H1 (cell line): Measurements from ENCODE around the gene SLC35F3. TPM values are rescaled to one million over a fixed set of nuclear protein-coding genes. Genes with fewer than 3 reads are reported as not detected.

ENCODE experiments used
- CTCF ChIA-PET: fragments of 300-600 bp; sonication (Branson Sonifier 250); formaldehyde crosslinking; loops from one replicate; lab custom pipeline; 2021; ENCODE audit not compliant: partially characterized antibody; lab: Charles Lee
- POLR2A ChIA-PET: fragments of 300-600 bp; sonication (Branson Sonifier 250); formaldehyde crosslinking; loops from one replicate; lab custom pipeline; 2021; ENCODE audit warnings: inconsistent platforms; ENCODE audit not compliant: partially characterized antibody; lab: Charles Lee
- DNase-seq, 2 experiments: peaks; one replicate each; pipeline versions ENCODE4 v3.0.0 to v3.0.0-alpha.2; 2010 to 2022; ENCODE audit warnings: low spot score in 2 of 2, low read depth in 1 of 2, mixed read lengths in 1 of 2
- FAIRE-seq: peaks from 2 replicates; lab custom pipeline; 2011; peaks lifted over from hg19 to GRCh38; lab: Jason Lieb, UNC
- H2AFZ ChIP-seq: 2 replicates; pipeline ENCODE4 v1.8.1; 2012; ENCODE audit warnings: low read length, inconsistent platforms
- H2AK5ac ChIP-seq: 2 replicates; pipeline ENCODE4 v1.6.1; 2013; ENCODE audit warnings: low read depth, low read length
- H2BK120ac ChIP-seq: replicated peaks from 2 replicates; pipeline ENCODE3; 2013; ENCODE audit warnings: low read depth, low read length, inconsistent platforms
- H2BK12ac ChIP-seq: 2 replicates; pipeline ENCODE4 v1.6.1; 2013; ENCODE audit warnings: low read depth, low read length
- H2BK15ac ChIP-seq: 2 replicates; pipeline ENCODE4 v1.6.1; 2013; ENCODE audit warnings: low read length
- H2BK20ac ChIP-seq: 2 replicates; pipeline ENCODE4 v1.6.1; 2013; ENCODE audit warnings: low read length
- H2BK5ac ChIP-seq: 2 replicates; pipeline ENCODE4 v1.6.1; 2013; ENCODE audit warnings: low read depth, low read length
- H3K14ac ChIP-seq: 2 replicates; pipeline ENCODE4 v1.6.1; 2013; ENCODE audit warnings: inconsistent platforms; ENCODE audit not compliant: insufficient read length
- H3K18ac ChIP-seq: 2 replicates; pipeline ENCODE4 v1.6.1; 2013; ENCODE audit warnings: low read length; ENCODE audit errors: extremely low read depth
- H3K23ac ChIP-seq: 2 replicates; pipeline ENCODE4 v1.6.1; 2013; ENCODE audit warnings: inconsistent platforms; ENCODE audit not compliant: insufficient read length
- H3K23me2 ChIP-seq: 2 replicates; pipeline ENCODE4 v1.6.1; 2013; ENCODE audit warnings: low read depth, low read length
- H3K27ac ChIP-seq: 2 replicates; pipeline ENCODE4 v1.6.1; 2011; ENCODE audit warnings: low read depth, low read length, inconsistent platforms
- H3K27me3 ChIP-seq, 4 experiments: replicated peaks in 1 of 4; 1 replicate in 1 of 4; 2 replicates in 3 of 4; pipeline versions ENCODE4 v1.6.1 to v1.8.1; 2011 to 2013; ENCODE audit warnings: low read length in 3 of 4, mild to moderate bottlenecking in 3 of 4, inconsistent platforms in 2 of 4, mixed read lengths in 2 of 4, moderate library complexity in 1 of 4; ENCODE audit not compliant: control insufficient read depth in 3 of 4, insufficient read depth in 3 of 4; ENCODE audit errors: extremely low read depth in 1 of 4
- H3K36me3 ChIP-seq, 4 experiments: 2 replicates each; pipeline versions ENCODE4 v1.6.1 to v1.8.1; 2011 to 2013; ENCODE audit warnings: mild to moderate bottlenecking in 4 of 4, low read length in 3 of 4, moderate library complexity in 2 of 4, control low read depth in 1 of 4, inconsistent platforms in 1 of 4; ENCODE audit not compliant: insufficient read depth in 4 of 4, control insufficient read depth in 2 of 4
- H3K4ac ChIP-seq: replicated peaks from 2 replicates; pipeline ENCODE3; 2013; ENCODE audit warnings: low read length, low read depth, mixed read lengths, inconsistent platforms; ENCODE audit not compliant: insufficient read length
- H3K4me1 ChIP-seq, 4 experiments: replicated peaks in 1 of 4; 1 replicate in 1 of 4; 2 replicates in 3 of 4; pipeline versions ENCODE4 v1.6.1 to v1.8.1; 2011 to 2013; ENCODE audit warnings: low read length in 3 of 4, inconsistent platforms in 2 of 4, mixed read lengths in 1 of 4; ENCODE audit not compliant: insufficient read depth in 4 of 4, control insufficient read depth in 3 of 4
- H3K4me2 ChIP-seq, 2 experiments: 2 replicates each; pipeline versions ENCODE4 v1.6.1 to v1.8.1; 2011 to 2013; ENCODE audit warnings: low read depth in 2 of 2, low read length in 2 of 2, control low read depth in 1 of 2, inconsistent platforms in 1 of 2, mild to moderate bottlenecking in 1 of 2; ENCODE audit not compliant: insufficient read depth in 1 of 2
- H3K4me3 ChIP-seq, 4 experiments: fragments of 200-600, 300-600 bp in 1 of 4; sonication (generic), shearing (Covaris generic), sonication (Bioruptor Twin) in 1 of 4; 2 replicates each; pipeline versions ENCODE4 v1.5.1 to v1.8.1; 2011 to 2016; ENCODE audit warnings: low read length in 4 of 4, low read depth in 3 of 4, control low read depth in 2 of 4, inconsistent platforms in 2 of 4, mild to moderate bottlenecking in 2 of 4, mixed read lengths in 1 of 4, moderate library complexity in 1 of 4; ENCODE audit not compliant: insufficient read depth in 2 of 4; ENCODE audit errors: extremely low read depth in 1 of 4
- H3K56ac ChIP-seq: replicated peaks from 2 replicates; pipeline ENCODE3; 2013; ENCODE audit warnings: low read depth, mild to moderate bottlenecking, mixed read lengths, low read length, inconsistent platforms; ENCODE audit not compliant: insufficient read length
- H3K79me1 ChIP-seq: 2 replicates; pipeline ENCODE4 v1.6.1; 2013; ENCODE audit warnings: low read depth, low read length, control low read depth
- H3K79me2 ChIP-seq, 2 experiments: 2 replicates each; pipeline versions ENCODE4 v1.6.1 to v1.8.1; 2012 to 2013; ENCODE audit warnings: low read length in 2 of 2, mild to moderate bottlenecking in 2 of 2, inconsistent platforms in 1 of 2; ENCODE audit not compliant: insufficient read depth in 2 of 2, control insufficient read depth in 1 of 2
- H3K9ac ChIP-seq, 4 experiments: replicated peaks in 1 of 4; 1 replicate in 1 of 4; 2 replicates in 3 of 4; pipeline versions ENCODE4 v1.6.1 to v1.8.1; 2011 to 2013; ENCODE audit warnings: low read depth in 3 of 4, low read length in 3 of 4, control low read depth in 2 of 4, mild to moderate bottlenecking in 2 of 4, moderate library complexity in 2 of 4, inconsistent platforms in 1 of 4; ENCODE audit errors: extremely low read depth in 1 of 4
- H3K9me3 ChIP-seq, 2 experiments: 2 replicates each; pipeline versions ENCODE4 v1.6.1 to v1.8.1; 2012 to 2013; ENCODE audit warnings: mild to moderate bottlenecking in 2 of 2, moderate library complexity in 2 of 2, control low read depth in 1 of 2, inconsistent platforms in 1 of 2, low read depth in 1 of 2, low read length in 1 of 2, mixed read lengths in 1 of 2; ENCODE audit not compliant: insufficient read depth in 2 of 2
- H4K20me1 ChIP-seq, 2 experiments: replicated peaks in 1 of 2; 2 replicates each; pipeline versions ENCODE3 to v1.8.1; 2011 to 2013; ENCODE audit warnings: inconsistent platforms in 2 of 2, low read length in 2 of 2, mild to moderate bottlenecking in 1 of 2; ENCODE audit not compliant: insufficient read depth in 2 of 2, control insufficient read depth in 1 of 2
- H4K5ac ChIP-seq: 2 replicates; pipeline ENCODE4 v1.6.1; 2013; ENCODE audit warnings: low read length, low read depth, mixed read lengths, inconsistent platforms; ENCODE audit not compliant: insufficient read length
- H4K8ac ChIP-seq: 2 replicates; pipeline ENCODE4 v1.8.0; 2013; ENCODE audit warnings: mild to moderate bottlenecking, moderate library complexity, low read length, inconsistent platforms; ENCODE audit not compliant: insufficient read depth; ENCODE audit errors: extremely low read depth
- H4K91ac ChIP-seq: replicated peaks from 2 replicates; pipeline ENCODE3; 2013; ENCODE audit warnings: low read length, mixed read lengths, inconsistent platforms; ENCODE audit not compliant: insufficient read length
- BRCA1 ChIP-seq: IDR thresholded peaks from 2 replicates; pipeline ENCODE4 v1.6.1; 2012; ENCODE audit warnings: low read depth, low read length, improper control_type of control experiment
- CBX8 ChIP-seq: fragments of 300-800, 300-1000 bp; sonication (generic); IDR thresholded peaks from 2 replicates; pipeline ENCODE4 v1.7.1; 2016; ENCODE audit warnings: low read depth, low read length, borderline replicate concordance
- GTF2F1 ChIP-seq: IDR thresholded peaks from 2 replicates; pipeline ENCODE4 v1.6.1; 2012; ENCODE audit warnings: low read depth, low read length, improper control_type of control experiment, borderline replicate concordance
- POU5F1 ChIP-seq: IDR thresholded peaks from 2 replicates; pipeline ENCODE4 v1.6.1; 2011; ENCODE audit warnings: low read depth, mild to moderate bottlenecking, low read length, moderate library complexity
- WGBS, 2 experiments: shearing (Covaris generic) in 1 of 2; methylation state at CpG; one replicate each; pipeline versions ENCODE4 v1.1.6 to v1.1.7; 2013 to 2015; ENCODE audit warnings: low lambda C conversion rate in 2 of 2, mixed read lengths in 2 of 2, inconsistent platforms in 1 of 2, low coverage in 1 of 2, missing lambda C conversion rate in 1 of 2; ENCODE audit not compliant: insufficient replicate concordance in 2 of 2, insufficient coverage in 1 of 2, insufficient read length in 1 of 2; ENCODE audit errors: extremely low coverage in 1 of 2, missing lambda C conversion rate in 1 of 2; 5-methylcytosine and 5-hydroxymethylcytosine counted together
- polyA plus RNA-seq, 7 experiments: library from polyadenylated mRNA; depleted of rRNA in 3 of 7; stranded (reverse) in 5 of 7; unstranded in 2 of 7; fragments of >200 nt in 5 of 7; fragments of 200-250 nt in 2 of 7; gene quantifications; 1 replicate in 5 of 7; 2 replicates in 1 of 7; 4 replicates in 1 of 7; pipeline versions ENCODE4 v1.2.1 to v1.2.3, GENCODE V29; 2011 to 2013; ENCODE audit warnings: missing spikeins in 2 of 7, mixed read lengths in 2 of 7
- total RNA-seq: library from RNA; stranded (reverse); fragmentation: NEBNext Ultra II Directional; extraction: Animal tissue kit (Norgen Biotek cat#: 25700); gene quantifications from 2 replicates; pipeline ENCODE4 v1.2.1, GENCODE V29; 2021

SLC35F3 gene
- total and polyA plus RNA-seq, 2 of the 8 experiments (the other 6 are each of a cell fraction or from before 2014, with no cell fraction given): 0.78 to 1.2 TPM

- H2BK12ac ChIP-seq: no peak overlapping the region
- H3K4me3 ChIP-seq: no peak overlapping the region
- no peaks in the 10 kb centered on the region for H4K20me1 ChIP-seq
- no peaks in the 10 kb centered on the region for H3K79me2 ChIP-seq
- no peak overlapping the region for H3K23ac ChIP-seq
- no peak overlapping the region for H3K14ac ChIP-seq
- TF ChIP-seq GTF2F1 (no peak), BRCA1 (no peak), CBX8 (no peak), POU5F1 (no peak)
- FAIRE-seq (no peak), DNase-seq (no peak)
- H3K27ac ChIP-seq: no peak overlapping the region
- no peaks in the 10 kb centered on the region for H3K36me3 ChIP-seq
- H3K4ac ChIP-seq: no peak overlapping the region
- no peak overlapping the region for H2AFZ ChIP-seq
- no peak overlapping the region for H4K8ac ChIP-seq
- H2BK20ac ChIP-seq: no peak overlapping the region
- no peak overlapping the region for H2AK5ac ChIP-seq
- H3K18ac ChIP-seq: no peak overlapping the region
- H3K79me1 ChIP-seq: no peaks in the 10 kb centered on the region
- H3K9ac ChIP-seq: no peak overlapping the region
- no peak overlapping the region for H4K5ac ChIP-seq
- H3K23me2 ChIP-seq: peaks cover 11% of the 10 kb centered on the region; the same call in 1 of the 2 replicates
- H2BK15ac ChIP-seq: no peak overlapping the region
- H3K56ac ChIP-seq: no peak overlapping the region
- no peak overlapping the region for H3K4me2 ChIP-seq
- no peak overlapping the region for H2BK5ac ChIP-seq
- H3K4me1 ChIP-seq: peaks cover 0 to 9% (median 6%) of the 10 kb centered on the region in 4 experiments; a peak in 4 of 7 replicates
- no peak overlapping the region for H2BK120ac ChIP-seq
- no peaks in the 10 kb centered on the region for H3K9me3 ChIP-seq
- H4K91ac ChIP-seq: no peak overlapping the region
- WGBS, 2 experiments: 93% methylated on average over 4 of the region's 4 CpGs; no CpG with 5 or more reads in 1 of the 2 experiments
- ChIA-PET POLR2A (interaction anchor here (0.6 to 1.7 kb wide), 2 partner anchors 22 to 34 kb away, joined by 3 read pairs; no protein-coding TSS in a partner anchor), CTCF (interaction anchor here (0.7 to 10.5 kb wide), 4 partner anchors 9 to 165 kb away, joined by 3 to 170 read pairs (median 39); no protein-coding TSS in a partner anchor)
- H3K27me3 ChIP-seq: peaks cover 0 to 15% (median 9%) of the 10 kb centered on the region in 4 experiments; a peak in 6 of 7 replicates
These were observed 312.9 kb downstream of the SLC35F3 start for GRCh38 chr1:234217316-234217840.
